ENCODE data around the gene NSUN3. TPM values are rescaled to one million over a fixed set of nuclear protein-coding genes. Genes with fewer than 3 reads are reported as not detected.

NSUN3 gene
- polyA plus RNA-seq, 4 donors, result 4.9 to 12.7 (median 7.8) TPM

GRCh38 chr3:94150113-94150512 is 87.3 kb downstream of the NSUN3 start:
- Histone ChIP-seq H3K27ac (ENCODE audit: low read depth in 1 of 3, low read length in 2 of 3) (no peak overlapping the region), H3K4me3 (ENCODE audit: low read depth in 1 of 3, low read length in 3 of 3) (no peak overlapping the region), H3K9me3 (ENCODE audit: control insufficient read depth in 2 of 2, insufficient read depth in 1 of 2, low read depth in 1 of 2, low read length in 1 of 2) (peaks cover 0 to 3% of the 10 kb centered on the region in 2 donors), H3K4me1 (ENCODE audit: control insufficient read depth in 3 of 3, insufficient read depth in 2 of 3, low read depth in 1 of 3, low read length in 2 of 3) (no peaks in the 10 kb centered on the region), H3K27me3 (ENCODE audit: control insufficient read depth in 3 of 3, insufficient read depth in 3 of 3, low read length in 3 of 3) (peaks cover 0 to 2% (median 0%) of the 10 kb centered on the region in 3 donors), H3K36me3 (ENCODE audit: control insufficient read depth in 3 of 3, insufficient read depth in 2 of 3, low read depth in 1 of 3, low read length in 3 of 3) (no peaks in the 10 kb centered on the region)
- 36 to 51% (median 47%) methylated on average over 2 of the region's 2 CpGs for WGBS, 3 donors
- DNase-seq (no peak), FAIRE-seq (no peak)

GRCh38 chr3:94156626-94157025 is 93.8 kb downstream of the NSUN3 start:
- Histone ChIP-seq H3K27ac (ENCODE audit: low read depth in 1 of 3, low read length in 2 of 3) (no peak overlapping the region), H3K4me3 (ENCODE audit: low read depth in 1 of 3, low read length in 3 of 3) (no peak overlapping the region), H3K27me3 (ENCODE audit: control insufficient read depth in 3 of 3, insufficient read depth in 3 of 3, low read length in 3 of 3) (no peaks in the 10 kb centered on the region), H3K36me3 (ENCODE audit: control insufficient read depth in 3 of 3, insufficient read depth in 2 of 3, low read depth in 1 of 3, low read length in 3 of 3) (no peaks in the 10 kb centered on the region), H3K9me3 (ENCODE audit: control insufficient read depth in 2 of 2, insufficient read depth in 1 of 2, low read depth in 1 of 2, low read length in 1 of 2) (no peaks in the 10 kb centered on the region), H3K4me1 (ENCODE audit: control insufficient read depth in 3 of 3, insufficient read depth in 2 of 3, low read depth in 1 of 3, low read length in 2 of 3) (no peaks in the 10 kb centered on the region)
- FAIRE-seq (no peak), DNase-seq (no peak)
- 70 to 90% (median 76%) methylated on average over 1 of the region's 1 CpG for WGBS, 3 donors

DNA sequence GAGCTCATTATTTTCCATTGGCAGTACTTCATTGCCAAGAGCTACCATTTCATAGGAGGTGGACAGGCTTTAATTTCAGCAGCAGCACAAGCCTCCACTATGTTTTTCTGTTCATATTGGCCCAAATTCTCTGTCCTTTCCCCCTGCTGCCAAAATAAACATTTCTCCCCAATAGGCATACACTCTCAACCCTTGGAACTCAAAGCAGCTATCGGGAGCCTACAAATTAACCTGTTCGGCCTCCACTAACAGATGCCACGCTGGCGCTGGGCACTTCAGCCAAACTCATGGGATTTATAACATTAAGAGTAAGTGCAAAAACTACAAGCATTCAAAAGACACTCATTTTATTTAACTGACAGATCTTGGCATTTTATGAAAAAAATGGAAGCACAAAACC is 95.7 kb downstream of the NSUN3 start:
- H3K9me3 ChIP-seq (ENCODE audit: control insufficient read depth in 2 of 2, insufficient read depth in 1 of 2, low read depth in 1 of 2, low read length in 1 of 2), result no peaks in the 10 kb centered on the region
- H3K36me3 ChIP-seq (ENCODE audit: control insufficient read depth in 3 of 3, insufficient read depth in 2 of 3, low read depth in 1 of 3, low read length in 3 of 3), result no peaks in the 10 kb centered on the region
- no peak for FAIRE-seq
- DNase-seq, result no peak
- H3K4me1 ChIP-seq (ENCODE audit: control insufficient read depth in 3 of 3, insufficient read depth in 2 of 3, low read depth in 1 of 3, low read length in 2 of 3), result no peaks in the 10 kb centered on the region
- 91 to 96% (median 93%) methylated on average over 4 of the region's 4 CpGs for WGBS, 3 donors
- H3K27me3 ChIP-seq (ENCODE audit: control insufficient read depth in 3 of 3, insufficient read depth in 3 of 3, low read length in 3 of 3), result no peaks in the 10 kb centered on the region
- no peak overlapping the region for H3K4me3 ChIP-seq (ENCODE audit: low read depth in 1 of 3, low read length in 3 of 3)
- H3K27ac ChIP-seq (ENCODE audit: low read depth in 1 of 3, low read length in 2 of 3), result no peak overlapping the region

DNA sequence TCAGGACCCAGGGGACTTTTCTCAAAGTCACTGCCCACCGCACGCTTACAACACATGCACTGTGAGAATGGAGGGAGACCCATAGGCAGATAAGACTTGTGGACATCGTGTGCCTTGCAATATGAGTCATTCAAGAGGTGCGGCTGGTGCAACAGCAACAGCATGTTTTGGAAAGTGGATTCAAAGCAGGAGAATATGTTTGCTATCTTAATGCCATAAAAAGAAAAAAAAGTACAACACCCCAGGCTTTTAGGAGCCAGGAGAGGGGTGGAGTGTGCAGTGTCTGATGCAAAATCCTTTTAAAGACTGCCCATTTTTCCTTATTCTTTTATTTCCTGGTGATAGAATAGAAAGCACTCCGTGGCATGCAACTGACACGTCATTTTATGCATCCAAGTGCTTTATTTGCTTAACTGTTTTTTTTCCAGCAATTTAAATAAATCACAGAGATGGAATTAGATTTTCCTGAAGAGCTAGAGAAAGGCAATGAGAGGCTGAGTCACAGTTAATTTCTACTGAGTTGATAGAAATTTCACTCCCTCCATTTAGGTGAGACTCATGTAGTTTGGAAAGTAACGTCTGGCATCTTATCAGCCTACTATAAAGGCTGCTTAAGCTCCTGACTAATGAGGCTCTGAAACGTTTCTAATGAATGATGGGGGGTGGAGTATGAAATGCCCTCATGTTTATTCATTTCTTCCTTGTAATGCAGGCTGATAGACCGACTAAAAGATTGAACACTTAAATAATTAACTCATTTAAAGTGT is 96.4 kb downstream of the NSUN3 start:
- Histone ChIP-seq H3K4me3 (ENCODE audit: low read depth in 1 of 3, low read length in 3 of 3) (no peak overlapping the region), H3K4me1 (ENCODE audit: control insufficient read depth in 3 of 3, insufficient read depth in 2 of 3, low read depth in 1 of 3, low read length in 2 of 3) (no peaks in the 10 kb centered on the region), H3K27me3 (ENCODE audit: control insufficient read depth in 3 of 3, insufficient read depth in 3 of 3, low read length in 3 of 3) (no peaks in the 10 kb centered on the region), H3K27ac (ENCODE audit: low read depth in 1 of 3, low read length in 2 of 3) (no peak overlapping the region), H3K36me3 (ENCODE audit: control insufficient read depth in 3 of 3, insufficient read depth in 2 of 3, low read depth in 1 of 3, low read length in 3 of 3) (no peaks in the 10 kb centered on the region), H3K9me3 (ENCODE audit: control insufficient read depth in 2 of 2, insufficient read depth in 1 of 2, low read depth in 1 of 2, low read length in 1 of 2) (no peaks in the 10 kb centered on the region)
- DNase-seq (peak in 1 of 2 donors; percentile 20), FAIRE-seq (no peak)
- WGBS, 3 donors, result 28 to 54% (median 43%) methylated on average over 9 of the region's 9 CpGs

DNA sequence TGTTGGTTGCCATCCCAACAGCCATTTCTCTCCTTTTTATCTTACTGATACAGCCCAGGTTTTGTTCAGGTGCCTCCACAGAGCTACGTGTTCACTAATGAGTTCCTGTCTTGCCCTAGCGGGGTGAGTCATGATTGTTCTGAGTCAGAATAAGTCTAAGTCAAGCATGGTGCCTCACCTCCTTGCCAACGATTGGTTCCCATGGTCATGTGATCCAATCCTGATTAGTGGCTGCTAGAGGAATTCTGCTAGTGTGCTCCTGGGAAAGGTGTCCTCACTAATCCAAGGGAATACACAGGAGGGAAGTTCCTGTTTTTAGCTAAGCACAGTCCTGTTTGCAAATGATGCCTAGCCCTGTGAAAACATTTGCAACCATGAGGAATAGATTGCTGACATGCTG is 99.8 kb downstream of the NSUN3 start:
- H3K4me3 ChIP-seq (ENCODE audit: low read depth in 1 of 3, low read length in 3 of 3), result no peak overlapping the region
- no peak overlapping the region for H3K27ac ChIP-seq (ENCODE audit: low read depth in 1 of 3, low read length in 2 of 3)
- H3K9me3 ChIP-seq (ENCODE audit: control insufficient read depth in 2 of 2, insufficient read depth in 1 of 2, low read depth in 1 of 2, low read length in 1 of 2), result no peaks in the 10 kb centered on the region
- WGBS, 3 donors, result 50 to 72% (median 61%) methylated on average over 3 of the region's 3 CpGs
- no peaks in the 10 kb centered on the region for H3K36me3 ChIP-seq (ENCODE audit: control insufficient read depth in 3 of 3, insufficient read depth in 2 of 3, low read depth in 1 of 3, low read length in 3 of 3)
- no peaks in the 10 kb centered on the region for H3K27me3 ChIP-seq (ENCODE audit: control insufficient read depth in 3 of 3, insufficient read depth in 3 of 3, low read length in 3 of 3)
- no peak for DNase-seq
- no peaks in the 10 kb centered on the region for H3K4me1 ChIP-seq (ENCODE audit: control insufficient read depth in 3 of 3, insufficient read depth in 2 of 3, low read depth in 1 of 3, low read length in 2 of 3)
- FAIRE-seq, result no peak

GRCh38 chr3:94167346-94167745 is 104.5 kb downstream of the NSUN3 start:
- FAIRE-seq (no peak), DNase-seq (no peak)
- WGBS, 3 donors, result 50 to 77% (median 62%) methylated on average over 2 of the region's 2 CpGs
- H3K27ac ChIP-seq (ENCODE audit: low read depth in 1 of 3, low read length in 2 of 3), result no peak overlapping the region
- no peak overlapping the region for H3K4me3 ChIP-seq (ENCODE audit: low read depth in 1 of 3, low read length in 3 of 3)
- no peaks in the 10 kb centered on the region for H3K27me3 ChIP-seq (ENCODE audit: control insufficient read depth in 3 of 3, insufficient read depth in 3 of 3, low read length in 3 of 3)
- H3K36me3 ChIP-seq (ENCODE audit: control insufficient read depth in 3 of 3, insufficient read depth in 2 of 3, low read depth in 1 of 3, low read length in 3 of 3), result no peaks in the 10 kb centered on the region
- H3K4me1 ChIP-seq (ENCODE audit: control insufficient read depth in 3 of 3, insufficient read depth in 2 of 3, low read depth in 1 of 3, low read length in 2 of 3), result no peaks in the 10 kb centered on the region
- H3K9me3 ChIP-seq (ENCODE audit: control insufficient read depth in 2 of 2, insufficient read depth in 1 of 2, low read depth in 1 of 2, low read length in 1 of 2), result no peaks in the 10 kb centered on the region

GRCh38 chr3:94167796-94168195 is 104.9 kb downstream of the NSUN3 start:
- Histone ChIP-seq H3K4me3 (ENCODE audit: low read depth in 1 of 3, low read length in 3 of 3) (no peak overlapping the region), H3K9me3 (ENCODE audit: control insufficient read depth in 2 of 2, insufficient read depth in 1 of 2, low read depth in 1 of 2, low read length in 1 of 2) (no peaks in the 10 kb centered on the region), H3K27me3 (ENCODE audit: control insufficient read depth in 3 of 3, insufficient read depth in 3 of 3, low read length in 3 of 3) (no peaks in the 10 kb centered on the region), H3K27ac (ENCODE audit: low read depth in 1 of 3, low read length in 2 of 3) (no peak overlapping the region), H3K36me3 (ENCODE audit: control insufficient read depth in 3 of 3, insufficient read depth in 2 of 3, low read depth in 1 of 3, low read length in 3 of 3) (no peaks in the 10 kb centered on the region), H3K4me1 (ENCODE audit: control insufficient read depth in 3 of 3, insufficient read depth in 2 of 3, low read depth in 1 of 3, low read length in 2 of 3) (no peaks in the 10 kb centered on the region)
- WGBS, 3 donors, result 64 to 76% (median 76%) methylated on average over 6 of the region's 6 CpGs
- FAIRE-seq, result no peak
- no peak for DNase-seq

GRCh38 chr3:94171954-94172353 is 109.1 kb downstream of the NSUN3 start:
- H3K27ac ChIP-seq (ENCODE audit: low read depth in 1 of 3, low read length in 2 of 3), result no peak overlapping the region
- H3K4me3 ChIP-seq (ENCODE audit: low read depth in 1 of 3, low read length in 3 of 3), result no peak overlapping the region
- H3K27me3 ChIP-seq (ENCODE audit: control insufficient read depth in 3 of 3, insufficient read depth in 3 of 3, low read length in 3 of 3), result no peaks in the 10 kb centered on the region
- DNase-seq (no peak), FAIRE-seq (no peak)
- H3K9me3 ChIP-seq (ENCODE audit: control insufficient read depth in 2 of 2, insufficient read depth in 1 of 2, low read depth in 1 of 2, low read length in 1 of 2), result no peaks in the 10 kb centered on the region
- H3K36me3 ChIP-seq (ENCODE audit: control insufficient read depth in 3 of 3, insufficient read depth in 2 of 3, low read depth in 1 of 3, low read length in 3 of 3), result no peaks in the 10 kb centered on the region
- H3K4me1 ChIP-seq (ENCODE audit: control insufficient read depth in 3 of 3, insufficient read depth in 2 of 3, low read depth in 1 of 3, low read length in 2 of 3), result no peaks in the 10 kb centered on the region

Data from small intestine (tissue), 7 donors.